ENCODE results near the gene TDRD10. TPM values are rescaled to one million over a fixed set of nuclear protein-coding genes. Genes with fewer than 3 reads are reported as not detected.

Gene TDRD10
- total and polyA plus RNA-seq, 2 donors from 2014 or later: 2.3 to 4.7 TPM

DNA sequence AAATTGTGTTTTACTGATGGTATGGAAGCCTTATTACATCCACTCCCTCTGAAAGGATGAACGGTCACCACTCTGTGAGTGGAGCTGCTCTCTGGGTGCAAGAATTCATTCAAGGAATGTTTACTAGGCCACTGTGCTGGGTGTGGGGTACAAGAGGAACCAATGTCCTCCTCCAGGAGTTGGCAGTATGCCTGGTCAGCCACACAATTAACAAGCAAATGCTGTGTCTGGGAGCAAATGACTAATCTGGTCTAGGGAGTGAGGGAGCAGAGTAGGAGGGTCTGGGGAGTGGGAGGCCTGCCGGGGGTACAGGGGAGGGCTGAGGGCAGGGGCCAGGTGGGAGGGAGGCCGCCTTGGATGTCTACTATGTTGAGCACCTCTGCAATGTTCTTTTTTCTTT lies 27.2 kb upstream of the TDRD10 start:
- DNase-seq: peak in 2 of 5 donors; percentile 43 to 71
- no peak overlapping the region for H3K4me3 ChIP-seq (ENCODE audit: low read length in 3 of 3)
- H3K27ac ChIP-seq (ENCODE audit: low read depth in 2 of 2, low read length in 2 of 2): no peak overlapping the region
- TF ChIP-seq, protein P1, sequence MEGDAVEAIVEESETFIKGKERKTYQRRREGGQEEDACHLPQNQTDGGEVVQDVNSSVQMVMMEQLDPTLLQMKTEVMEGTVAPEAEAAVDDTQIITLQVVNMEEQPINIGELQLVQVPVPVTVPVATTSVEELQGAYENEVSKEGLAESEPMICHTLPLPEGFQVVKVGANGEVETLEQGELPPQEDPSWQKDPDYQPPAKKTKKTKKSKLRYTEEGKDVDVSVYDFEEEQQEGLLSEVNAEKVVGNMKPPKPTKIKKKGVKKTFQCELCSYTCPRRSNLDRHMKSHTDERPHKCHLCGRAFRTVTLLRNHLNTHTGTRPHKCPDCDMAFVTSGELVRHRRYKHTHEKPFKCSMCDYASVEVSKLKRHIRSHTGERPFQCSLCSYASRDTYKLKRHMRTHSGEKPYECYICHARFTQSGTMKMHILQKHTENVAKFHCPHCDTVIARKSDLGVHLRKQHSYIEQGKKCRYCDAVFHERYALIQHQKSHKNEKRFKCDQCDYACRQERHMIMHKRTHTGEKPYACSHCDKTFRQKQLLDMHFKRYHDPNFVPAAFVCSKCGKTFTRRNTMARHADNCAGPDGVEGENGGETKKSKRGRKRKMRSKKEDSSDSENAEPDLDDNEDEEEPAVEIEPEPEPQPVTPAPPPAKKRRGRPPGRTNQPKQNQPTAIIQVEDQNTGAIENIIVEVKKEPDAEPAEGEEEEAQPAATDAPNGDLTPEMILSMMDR (IDR thresholded peaks at IDR 0.05; ENCODE audit: borderline replicate concordance, extremely low read depth, insufficient read depth): no peak
- H3K27me3 ChIP-seq (ENCODE audit: control insufficient read depth, insufficient read depth, low read length): no peaks in the 10 kb centered on the region
- H3K36me3 ChIP-seq (ENCODE audit: control insufficient read depth in 2 of 3, insufficient read depth in 3 of 3, low read length in 3 of 3): peaks cover 0 to 4% (median 0%) of the 10 kb centered on the region in 3 donors
- intact Hi-C loops (cut with DNase I): loop anchor here (5.0 kb wide), 1 partner anchor 72 kb away; no protein-coding TSS in a partner anchor
- H3K4me1 ChIP-seq (ENCODE audit: control insufficient read depth in 2 of 3, insufficient read depth in 2 of 3, low read depth in 1 of 3, low read length in 3 of 3): no peaks in the 10 kb centered on the region
- H3K9ac ChIP-seq (ENCODE audit: low read length in 3 of 3): no peak overlapping the region
- H3K9me3 ChIP-seq (ENCODE audit: control insufficient read depth in 2 of 3, insufficient read depth in 1 of 3, low read length in 3 of 3): no peaks in the 10 kb centered on the region
- FAIRE-seq: no peak

DNA sequence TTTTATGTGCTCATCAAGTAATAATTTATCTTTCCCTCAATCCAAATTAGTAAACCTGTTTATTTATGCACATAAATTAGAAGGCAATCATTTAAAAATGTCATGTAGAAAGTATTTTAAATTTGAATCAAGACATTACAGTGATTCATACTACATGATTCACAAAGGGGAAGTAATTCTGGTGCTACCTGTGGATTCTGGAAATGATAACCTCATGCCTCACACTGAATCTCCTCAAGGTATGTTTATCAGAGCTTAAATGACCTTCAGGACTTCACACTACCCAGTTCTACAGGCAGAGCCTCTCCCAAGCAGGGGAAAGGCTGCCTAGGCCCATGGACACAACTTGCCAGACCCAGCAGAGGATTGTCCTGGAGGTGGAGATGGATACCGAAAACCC lies 25.2 kb upstream of the TDRD10 start:
- no peak for FAIRE-seq
- intact Hi-C loops (cut with DNase I): loop anchor here (5.0 kb wide), 1 partner anchor 71 kb away; no protein-coding TSS in a partner anchor
- Histone ChIP-seq H3K36me3 (ENCODE audit: control insufficient read depth in 2 of 3, insufficient read depth in 3 of 3, low read length in 3 of 3) (no peaks in the 10 kb centered on the region), H3K9me3 (ENCODE audit: control insufficient read depth in 2 of 3, insufficient read depth in 1 of 3, low read length in 3 of 3) (no peaks in the 10 kb centered on the region), H3K27ac (ENCODE audit: low read depth in 2 of 2, low read length in 2 of 2) (no peak overlapping the region), H3K9ac (ENCODE audit: low read length in 3 of 3) (no peak overlapping the region), H3K4me3 (ENCODE audit: low read length in 3 of 3) (no peak overlapping the region), H3K4me1 (ENCODE audit: control insufficient read depth in 2 of 3, insufficient read depth in 2 of 3, low read depth in 1 of 3, low read length in 3 of 3) (no peaks in the 10 kb centered on the region), H3K27me3 (ENCODE audit: control insufficient read depth, insufficient read depth, low read length) (no peaks in the 10 kb centered on the region)
- DNase-seq: no peak
- TF ChIP-seq, protein P1 (IDR thresholded peaks at IDR 0.05; ENCODE audit: borderline replicate concordance, extremely low read depth, insufficient read depth): no peak

DNA sequence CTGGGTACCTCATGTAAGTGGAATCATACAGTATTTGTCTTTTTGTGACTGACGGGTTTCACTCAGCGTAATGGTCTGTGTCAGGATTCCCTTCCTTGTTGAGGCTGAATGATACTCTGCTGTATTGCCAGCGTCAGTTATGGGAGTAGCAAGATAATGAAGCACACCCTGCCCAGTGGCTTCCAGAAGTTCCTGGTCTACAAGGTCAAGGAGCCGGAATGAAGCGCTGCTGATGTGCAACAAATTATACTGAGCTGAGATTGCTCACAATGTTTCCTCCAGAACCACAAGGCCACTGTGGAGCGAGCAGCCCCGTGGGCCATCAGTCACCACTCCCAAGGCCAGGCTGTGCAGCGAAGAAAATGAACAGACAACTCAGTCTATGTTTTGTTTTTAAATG lies 24.0 kb upstream of the TDRD10 start:
- TF ChIP-seq, protein P1 (IDR thresholded peaks at IDR 0.05; ENCODE audit: borderline replicate concordance, extremely low read depth, insufficient read depth): no peak
- H3K9ac ChIP-seq (ENCODE audit: low read length in 3 of 3): no peak overlapping the region
- H3K9me3 ChIP-seq (ENCODE audit: control insufficient read depth in 2 of 3, insufficient read depth in 1 of 3, low read length in 3 of 3): no peaks in the 10 kb centered on the region
- H3K4me1 ChIP-seq (ENCODE audit: control insufficient read depth in 2 of 3, insufficient read depth in 2 of 3, low read depth in 1 of 3, low read length in 3 of 3): no peaks in the 10 kb centered on the region
- H3K27ac ChIP-seq (ENCODE audit: low read depth in 2 of 2, low read length in 2 of 2): no peak overlapping the region
- no peaks in the 10 kb centered on the region for H3K36me3 ChIP-seq (ENCODE audit: control insufficient read depth in 2 of 3, insufficient read depth in 3 of 3, low read length in 3 of 3)
- intact Hi-C loops (cut with DNase I): loop anchor here (5.0 kb wide), 1 partner anchor 69 kb away; no protein-coding TSS in a partner anchor
- H3K27me3 ChIP-seq (ENCODE audit: control insufficient read depth, insufficient read depth, low read length): no peaks in the 10 kb centered on the region
- no peak for DNase-seq
- FAIRE-seq: no peak
- H3K4me3 ChIP-seq (ENCODE audit: low read length in 3 of 3): no peak overlapping the region

DNA sequence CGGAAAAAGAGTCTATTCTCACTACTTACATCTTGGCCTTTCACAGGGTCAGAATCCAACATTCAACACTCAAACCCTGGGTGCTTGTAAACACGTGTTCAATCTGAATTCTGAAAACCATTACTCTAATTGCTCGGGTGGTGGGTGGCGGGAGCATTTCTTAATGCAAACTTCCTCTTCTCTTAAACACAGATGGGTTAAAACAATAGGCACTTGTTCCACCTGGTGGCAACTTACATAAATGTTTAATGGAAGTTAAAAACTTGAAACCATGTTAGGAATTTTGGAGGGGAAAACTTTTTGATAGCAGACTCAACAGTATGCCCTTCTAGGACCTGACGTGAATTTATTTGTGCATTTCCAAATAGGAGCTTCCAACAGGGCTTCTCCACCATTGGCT lies 23.4 kb upstream of the TDRD10 start:
- DNase-seq (peak in 1 of 5 donors; percentile 10), FAIRE-seq (no peak)
- Histone ChIP-seq H3K27me3 (ENCODE audit: control insufficient read depth, insufficient read depth, low read length) (no peaks in the 10 kb centered on the region), H3K4me1 (ENCODE audit: control insufficient read depth in 2 of 3, insufficient read depth in 2 of 3, low read depth in 1 of 3, low read length in 3 of 3) (no peaks in the 10 kb centered on the region), H3K27ac (ENCODE audit: low read depth in 2 of 2, low read length in 2 of 2) (no peak overlapping the region), H3K36me3 (ENCODE audit: control insufficient read depth in 2 of 3, insufficient read depth in 3 of 3, low read length in 3 of 3) (no peaks in the 10 kb centered on the region), H3K9me3 (ENCODE audit: control insufficient read depth in 2 of 3, insufficient read depth in 1 of 3, low read length in 3 of 3) (no peaks in the 10 kb centered on the region), H3K4me3 (ENCODE audit: low read length in 3 of 3) (no peak overlapping the region), H3K9ac (ENCODE audit: low read length in 3 of 3) (no peak overlapping the region)
- intact Hi-C loops (cut with DNase I): loop anchor here (5.0 kb wide), 1 partner anchor 69 kb away; no protein-coding TSS in a partner anchor
- TF ChIP-seq, protein P1 (IDR thresholded peaks at IDR 0.05; ENCODE audit: borderline replicate concordance, extremely low read depth, insufficient read depth): no peak
